B cell (primary cell): ENCODE measurements around the gene GRID1. TPM values are rescaled to one million over a fixed set of nuclear protein-coding genes. Genes with fewer than 3 reads are reported as not detected.
A peak's percentile ranks its signal among the peaks of the same experiment; 100 is the strongest.

Experiments
- ATAC-seq: fragments of 200-7000 bp; cut with Tn5 transposase; one replicate; pipeline ENCODE4 v1.10.0; 2021; ENCODE audit warnings: low read depth, mild to moderate bottlenecking, moderate number of reproducible peaks, moderate library complexity
- CTCF ChIA-PET: fragments of 350-600 bp; sonication (Branson Sonifier 250); formaldehyde crosslinking; loops from one replicate; lab custom pipeline; 2021; ENCODE audit warnings: antibody characterized with exemption, inconsistent platforms; lab: Charles Lee
- POLR2A ChIA-PET: fragments of 350-600 bp; sonication (Branson Sonifier 250); formaldehyde crosslinking; loops from one replicate; lab custom pipeline; 2021; ENCODE audit warnings: antibody characterized with exemption; lab: Charles Lee
- DNase-seq: peaks from one replicate; pipeline ENCODE4 v3.0.0; 2013
- H2AFZ ChIP-seq: 2 replicates; pipeline ENCODE4 v1.6.1; 2012; ENCODE audit warnings: mild to moderate bottlenecking, low read depth, low read length; ENCODE audit not compliant: insufficient read depth, poor library complexity, severe bottlenecking
- H3K27ac ChIP-seq, 2 donors: 1 replicate in 1 of 2; 2 replicates in 1 of 2; pipeline ENCODE4 v1.5.1; 2012 to 2013; ENCODE audit warnings: low read length in 2 of 2, mild to moderate bottlenecking in 2 of 2, moderate library complexity in 1 of 2
- H3K27me3 ChIP-seq, 4 experiments: fragments of 200-600 bp in 1 of 4; sonication (generic) in 1 of 4; replicated peaks in 1 of 4; 1 replicate in 2 of 4; 2 replicates in 2 of 4; pipeline versions ENCODE4 v1.6.1 to v1.7.0; 2013 to 2016; ENCODE audit warnings: low read length in 3 of 4, mild to moderate bottlenecking in 2 of 4, mixed read lengths in 1 of 4, moderate library complexity in 1 of 4; ENCODE audit not compliant: insufficient read depth in 4 of 4, control insufficient read depth in 3 of 4; ENCODE audit errors: control extremely low read depth in 1 of 4
- H3K36me3 ChIP-seq, 2 experiments: replicated peaks in 1 of 2; 1 replicate in 1 of 2; 2 replicates in 1 of 2; pipeline versions ENCODE4 v1.6.1 to v1.7.1; 2013; ENCODE audit warnings: low read length in 1 of 2; ENCODE audit not compliant: insufficient read depth in 2 of 2, control insufficient read depth in 1 of 2; ENCODE audit errors: control extremely low read depth in 1 of 2, extremely low read depth in 1 of 2
- H3K4me1 ChIP-seq, 2 donors: fragments of 200-600 bp in 1 of 2; sonication (generic) in 1 of 2; 1 replicate in 1 of 2; 2 replicates in 1 of 2; pipeline versions ENCODE4 v1.5.1 to v1.6.1; 2013 to 2017; ENCODE audit warnings: low read length in 2 of 2; ENCODE audit not compliant: control insufficient read depth in 2 of 2, insufficient read depth in 2 of 2
- H3K4me2 ChIP-seq: replicated peaks from 2 replicates; pipeline ENCODE3; 2012; ENCODE audit warnings: mild to moderate bottlenecking, low read depth, low read length; ENCODE audit not compliant: poor library complexity, severe bottlenecking
- H3K4me3 ChIP-seq, 5 experiments: fragments of 200-600 bp in 1 of 5; sonication (generic) in 1 of 5; 1 replicate in 3 of 5; 2 replicates in 2 of 5; pipeline versions ENCODE4 v1.5.1 to v1.7.0; 2011 to 2016; ENCODE audit warnings: low read length in 4 of 5, mild to moderate bottlenecking in 4 of 5, low read depth in 2 of 5, control low read depth in 1 of 5, moderate library complexity in 1 of 5; ENCODE audit not compliant: insufficient read depth in 1 of 5; ENCODE audit errors: control extremely low read depth in 1 of 5, extremely low read depth in 1 of 5
- H3K79me2 ChIP-seq: fragments of 200-600 bp; sonication (generic); one replicate; pipeline ENCODE4 v1.6.0; 2016; ENCODE audit warnings: low read length; ENCODE audit not compliant: control insufficient read depth, insufficient read depth
- H3K9ac ChIP-seq: fragments of 200-600 bp; sonication (generic); 2 replicates; pipeline ENCODE4 v1.6.1; 2017; ENCODE audit warnings: mild to moderate bottlenecking, low read length, moderate library complexity
- H3K9me3 ChIP-seq, 3 donors: one replicate each; pipeline versions ENCODE4 v1.6.1 to v1.7.1; 2013; ENCODE audit warnings: low read length in 2 of 3; ENCODE audit not compliant: control insufficient read depth in 2 of 3, insufficient read depth in 1 of 3; ENCODE audit errors: control extremely low read depth in 1 of 3
- H4K20me1 ChIP-seq: 2 replicates; pipeline ENCODE4 v1.6.0; 2012; ENCODE audit warnings: mild to moderate bottlenecking, low read length; ENCODE audit not compliant: insufficient read depth, control insufficient read depth, poor library complexity, severe bottlenecking
- H3K27ac Mint-ChIP-seq: one replicate; pipeline ENCODE4 v1.8.0; 2021; ENCODE audit warnings: mixed read lengths
- H3K27me3 Mint-ChIP-seq: one replicate; pipeline ENCODE4 v1.8.0; 2021; ENCODE audit warnings: mixed read lengths
- H3K4me1 Mint-ChIP-seq: one replicate; pipeline ENCODE4 v1.8.0; 2021; ENCODE audit warnings: mixed read lengths
- H3K4me3 Mint-ChIP-seq: one replicate; pipeline ENCODE4 v1.8.0; 2021; ENCODE audit warnings: mixed read lengths
- H3K9me3 Mint-ChIP-seq: one replicate; pipeline ENCODE4 v1.8.0; 2022; ENCODE audit warnings: mixed read lengths; ENCODE audit not compliant: insufficient read depth
- EZH2 ChIP-seq: IDR thresholded peaks from 2 replicates; pipeline ENCODE4 v1.6.1; 2012; ENCODE audit warnings: borderline replicate concordance, low read depth, mild to moderate bottlenecking, moderate library complexity, low read length; ENCODE audit not compliant: insufficient read depth, poor library complexity, severe bottlenecking
- WGBS: methylation state at CpG from one replicate; pipeline ENCODE4 v1.1.5; 2013; ENCODE audit warnings: missing lambda C conversion rate; ENCODE audit not compliant: insufficient coverage; 5-methylcytosine and 5-hydroxymethylcytosine counted together
- intact Hi-C: fragments of 100-400 bp; cut with micrococcal nuclease; formaldehyde crosslinking; loops from one replicate; pipeline ENCODE4 v1.10.0; 2022
- polyA plus RNA-seq: library from polyadenylated mRNA; depleted of rRNA; stranded (reverse); fragments of >200 nt; gene quantifications from 2 replicates; pipeline ENCODE4 v1.2.3, GENCODE V29; 2012
- total RNA-seq, 2 donors: library from RNA; stranded (reverse); fragments of 120-200 nt in 1 of 2; gene quantifications; 1 replicate in 1 of 2; 2 replicates in 1 of 2; pipeline versions ENCODE4 v1.2.3 to v1.2.4, GENCODE V29; 2013 to 2022
- TF ChIP-seq, protein P1 (sequence below): fragments of 200-600 bp; IDR thresholded peaks from one replicate; pipeline ENCODE4 v1.8.0; 2022; ENCODE audit warnings: antibody characterized with exemption, mild to moderate bottlenecking

Gene GRID1
- total and polyA plus RNA-seq, 2 donors (not counting 1 experiment from before 2014, with no cell fraction given) = not detected

DNA sequence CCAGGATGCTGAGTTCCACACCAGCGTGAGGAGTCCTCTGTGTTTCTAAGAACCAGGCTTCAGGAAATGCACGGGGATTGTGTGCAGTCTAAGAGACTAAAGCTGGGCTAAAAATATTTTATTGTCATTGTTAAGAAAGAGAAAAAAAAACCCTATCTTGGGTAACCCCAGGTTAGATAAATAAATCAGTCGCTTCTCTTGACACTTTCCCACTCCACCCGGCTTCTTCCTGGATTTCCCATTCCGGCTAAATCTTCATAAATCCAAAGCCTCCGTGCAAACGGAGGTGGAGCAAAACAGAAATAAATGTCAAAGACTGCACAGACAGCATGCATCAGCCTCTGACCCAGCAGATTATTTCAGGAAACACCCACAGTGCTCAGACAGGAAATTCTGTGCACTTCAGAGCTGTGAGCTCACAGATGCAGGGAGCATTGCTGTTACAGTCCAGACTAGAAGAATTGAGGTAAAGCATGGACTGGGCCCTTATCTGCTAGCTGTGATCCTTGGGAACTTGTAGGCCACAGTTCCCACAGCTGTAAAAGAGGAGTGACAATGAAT, 44.8 kb upstream of the GRID1 start:
- peaks cover 2% of the 10 kb centered on the region for H3K9me3 Mint-ChIP-seq
- WGBS = 0% methylated on average over 5 of the region's 7 CpGs
- no peaks in the 10 kb centered on the region for H3K79me2 ChIP-seq
- peak; percentile 40 for DNase-seq
- H3K27ac ChIP-seq = no peak overlapping the region
- H3K4me3 ChIP-seq = peak overlapping the region in 2 of 5 experiments; percentile 10 to 35
- H3K4me3 Mint-ChIP-seq = peak overlapping the region; percentile 46
- peak overlapping the region; percentile 25 for H3K9ac ChIP-seq
- H3K27me3 Mint-ChIP-seq = peaks cover 4% of the 10 kb centered on the region
- peak overlapping the region; percentile 72 for H3K4me2 ChIP-seq
- ATAC-seq = no peak
- no peaks in the 10 kb centered on the region for H3K36me3 ChIP-seq
- ChIA-PET CTCF (interaction anchor here (1.6 to 4.6 kb wide), 2 partner anchors 11 to 174 kb away, joined by 4 to 50 read pairs; no protein-coding TSS in a partner anchor), POLR2A (interaction anchor here (2.1 kb wide), 1 partner anchor 11 kb away, joined by 13 read pairs; no protein-coding TSS in a partner anchor)
- peak overlapping the region; percentile 0 for H2AFZ ChIP-seq
- peaks cover 0 to 8% (median 4%) of the 10 kb centered on the region in 3 donors for H3K9me3 ChIP-seq
- intact Hi-C loops = no loop called here
- H3K4me1 Mint-ChIP-seq = peaks cover 45% of the 10 kb centered on the region
- no peaks in the 10 kb centered on the region for H3K27me3 ChIP-seq
- peak overlapping the region; percentile 71 for H3K27ac Mint-ChIP-seq
- H3K4me1 ChIP-seq = peaks cover 38 to 45% of the 10 kb centered on the region in 2 donors
- TF ChIP-seq, protein P1, sequence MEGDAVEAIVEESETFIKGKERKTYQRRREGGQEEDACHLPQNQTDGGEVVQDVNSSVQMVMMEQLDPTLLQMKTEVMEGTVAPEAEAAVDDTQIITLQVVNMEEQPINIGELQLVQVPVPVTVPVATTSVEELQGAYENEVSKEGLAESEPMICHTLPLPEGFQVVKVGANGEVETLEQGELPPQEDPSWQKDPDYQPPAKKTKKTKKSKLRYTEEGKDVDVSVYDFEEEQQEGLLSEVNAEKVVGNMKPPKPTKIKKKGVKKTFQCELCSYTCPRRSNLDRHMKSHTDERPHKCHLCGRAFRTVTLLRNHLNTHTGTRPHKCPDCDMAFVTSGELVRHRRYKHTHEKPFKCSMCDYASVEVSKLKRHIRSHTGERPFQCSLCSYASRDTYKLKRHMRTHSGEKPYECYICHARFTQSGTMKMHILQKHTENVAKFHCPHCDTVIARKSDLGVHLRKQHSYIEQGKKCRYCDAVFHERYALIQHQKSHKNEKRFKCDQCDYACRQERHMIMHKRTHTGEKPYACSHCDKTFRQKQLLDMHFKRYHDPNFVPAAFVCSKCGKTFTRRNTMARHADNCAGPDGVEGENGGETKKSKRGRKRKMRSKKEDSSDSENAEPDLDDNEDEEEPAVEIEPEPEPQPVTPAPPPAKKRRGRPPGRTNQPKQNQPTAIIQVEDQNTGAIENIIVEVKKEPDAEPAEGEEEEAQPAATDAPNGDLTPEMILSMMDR = no peak
- TF ChIP-seq EZH2 = no peak
- H4K20me1 ChIP-seq = no peaks in the 10 kb centered on the region

DNA sequence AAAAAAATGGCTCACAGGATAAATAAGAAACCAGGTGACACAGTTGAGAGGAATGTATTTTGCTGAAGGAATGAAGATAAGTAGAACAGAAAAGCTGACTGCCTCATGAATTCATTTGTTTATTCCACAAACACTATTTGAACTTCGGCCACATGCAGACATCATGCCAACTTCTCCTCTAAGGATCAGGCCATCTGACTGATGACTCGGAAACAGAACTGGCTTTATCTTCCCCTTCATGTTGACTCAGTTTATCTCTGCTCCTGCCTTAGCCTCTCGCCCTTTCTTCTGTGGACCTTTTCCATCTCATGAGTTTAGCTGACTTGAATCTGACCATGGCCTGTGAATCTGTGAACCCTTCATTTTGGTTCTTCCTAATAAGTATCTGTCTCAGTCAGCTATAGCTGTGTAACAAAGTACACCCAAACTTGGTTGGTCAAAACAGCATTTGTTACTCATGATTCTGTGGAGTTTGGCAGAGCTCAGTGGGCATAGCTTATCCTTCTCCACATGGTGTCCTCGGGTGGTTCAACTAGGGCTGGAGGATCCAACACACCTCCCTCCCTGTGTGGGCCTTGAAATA, 44.0 kb upstream of the GRID1 start:
- Mint-ChIP-seq H3K27ac (peak overlapping the region; percentile 3), H3K27me3 (peaks cover 4% of the 10 kb centered on the region), H3K4me3 (peak overlapping the region; percentile 5), H3K4me1 (peaks cover 42% of the 10 kb centered on the region), H3K9me3 (peaks cover 2% of the 10 kb centered on the region)
- Histone ChIP-seq H3K9ac (no peak overlapping the region), H3K9me3 (peaks cover 0 to 8% (median 4%) of the 10 kb centered on the region in 3 donors), H2AFZ (no peak overlapping the region), H3K27me3 (no peaks in the 10 kb centered on the region), H3K4me2 (peak overlapping the region; percentile 72), H3K27ac (no peak overlapping the region), H4K20me1 (no peaks in the 10 kb centered on the region), H3K4me3 (no peak overlapping the region), H3K79me2 (no peaks in the 10 kb centered on the region), H3K36me3 (no peaks in the 10 kb centered on the region), H3K4me1 (peaks cover 38 to 45% of the 10 kb centered on the region in 2 donors)
- intact Hi-C loops = no loop called here
- CTCF ChIA-PET = interaction anchor here (1.6 to 4.6 kb wide), 2 partner anchors 10 to 175 kb away, joined by 4 to 50 read pairs; no protein-coding TSS in a partner anchor
- TF ChIP-seq, protein P1 = no peak
- no peak for TF ChIP-seq EZH2
- POLR2A ChIA-PET = interaction anchor here (2.1 kb wide), 1 partner anchor 10 kb away, joined by 13 read pairs; no protein-coding TSS in a partner anchor
- no peak for DNase-seq
- no peak for ATAC-seq
- WGBS = 91% methylated on average over 4 of the region's 4 CpGs
